HG03457 (cell line): ENCODE data around the gene MAP7.
"Not testable (repeated sequence)": the region's sequence is repeated elsewhere in the genome, so short reads cannot be mapped to it uniquely, and the experiment has no call there.

Source experiments
- ATAC-seq: cut with Tn5 transposase; IDR thresholded peaks from one replicate; pipeline ENCODE4 v1.9.1; 2021; ENCODE audit warnings: moderate number of reproducible peaks; ENCODE audit not compliant: unreplicated experiment

Gene MAP7

GRCh38 chr6:136550330-136551071 is at the start of gene MAP7:
Gene MAP7, minus strand, starts transcription at chr6:136550422. Its CDS starts 14 bp downstream, at chr6:136550408.
- ATAC-seq, result peak; percentile 44

DNA sequence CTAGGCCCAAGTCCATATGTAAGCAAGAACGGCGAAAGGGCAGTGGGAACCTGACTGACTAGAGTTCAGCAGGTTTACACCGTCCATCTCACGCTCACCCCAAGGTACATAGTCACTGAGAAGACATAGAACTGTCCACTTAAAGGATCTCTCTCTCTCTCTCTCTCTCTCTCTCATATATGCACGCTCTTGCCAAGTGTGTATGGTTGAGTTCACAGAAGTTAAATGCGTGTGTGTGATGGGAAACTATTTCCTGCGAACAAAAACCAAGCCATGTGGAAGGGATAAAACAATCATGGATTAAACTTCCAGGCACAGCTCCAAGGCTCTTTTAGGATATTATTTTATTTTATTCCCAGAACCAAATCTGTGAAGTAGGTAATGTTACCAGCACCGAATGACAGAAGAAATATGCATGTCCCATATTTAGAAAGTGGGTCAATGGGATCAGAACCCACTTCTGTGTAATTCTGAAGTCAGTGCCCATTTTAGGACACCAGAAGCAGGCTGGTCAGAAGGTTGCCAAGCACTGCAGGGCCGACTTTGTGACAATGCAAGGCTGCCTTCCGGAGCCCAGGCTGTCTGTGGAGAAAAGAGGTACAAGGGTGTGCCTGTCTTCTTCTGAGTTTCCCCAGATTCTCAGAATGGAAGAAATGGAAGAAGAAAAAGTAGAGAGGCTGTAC is 49.2 kb upstream of the MAP7 start:
- no peak for ATAC-seq

DNA sequence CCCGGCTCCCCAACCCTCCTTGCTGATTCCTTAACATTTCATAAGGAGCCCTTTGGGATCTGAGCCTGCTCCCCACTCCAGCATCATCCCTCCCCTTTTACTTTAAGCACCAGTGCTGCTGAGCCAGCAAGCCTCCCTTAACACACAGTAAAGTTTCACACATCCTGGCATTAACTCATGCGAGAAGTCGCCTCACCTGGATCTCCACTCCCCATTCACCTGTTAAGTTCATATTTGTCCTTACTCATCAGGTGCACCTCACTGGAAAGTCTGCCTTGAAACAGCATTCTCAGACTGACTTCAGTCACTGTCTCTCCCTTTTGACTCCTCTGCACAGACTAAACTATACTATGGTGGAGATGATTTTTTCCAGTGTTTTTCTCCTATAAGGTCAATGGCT is 47.8 kb upstream of the MAP7 start:
- ATAC-seq, result no peak

DNA sequence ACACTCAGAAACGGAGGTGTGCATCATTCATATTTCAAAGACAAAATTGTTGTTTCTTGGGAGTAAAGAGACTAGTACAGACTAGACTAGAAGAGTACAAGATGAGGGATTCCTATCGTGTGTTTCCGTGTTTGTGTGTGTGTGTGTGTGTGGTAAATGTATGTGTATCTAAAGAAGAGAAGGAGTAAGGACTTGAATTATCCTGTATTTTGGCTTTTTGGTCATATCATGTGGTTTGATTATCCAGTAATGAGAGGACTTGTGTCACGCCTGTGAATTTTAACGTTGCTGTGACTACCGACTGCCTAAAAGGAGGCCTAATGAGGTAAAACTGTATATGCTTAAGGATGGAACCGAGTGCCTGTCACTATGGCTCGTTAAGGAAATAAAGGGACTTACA is 44.4 kb upstream of the MAP7 start:
- ATAC-seq, result no peak

- ATAC-seq, result peak; percentile 95
Observed at GRCh38 chr6:136593748-136594490, 43.7 kb upstream of the MAP7 start.

DNA sequence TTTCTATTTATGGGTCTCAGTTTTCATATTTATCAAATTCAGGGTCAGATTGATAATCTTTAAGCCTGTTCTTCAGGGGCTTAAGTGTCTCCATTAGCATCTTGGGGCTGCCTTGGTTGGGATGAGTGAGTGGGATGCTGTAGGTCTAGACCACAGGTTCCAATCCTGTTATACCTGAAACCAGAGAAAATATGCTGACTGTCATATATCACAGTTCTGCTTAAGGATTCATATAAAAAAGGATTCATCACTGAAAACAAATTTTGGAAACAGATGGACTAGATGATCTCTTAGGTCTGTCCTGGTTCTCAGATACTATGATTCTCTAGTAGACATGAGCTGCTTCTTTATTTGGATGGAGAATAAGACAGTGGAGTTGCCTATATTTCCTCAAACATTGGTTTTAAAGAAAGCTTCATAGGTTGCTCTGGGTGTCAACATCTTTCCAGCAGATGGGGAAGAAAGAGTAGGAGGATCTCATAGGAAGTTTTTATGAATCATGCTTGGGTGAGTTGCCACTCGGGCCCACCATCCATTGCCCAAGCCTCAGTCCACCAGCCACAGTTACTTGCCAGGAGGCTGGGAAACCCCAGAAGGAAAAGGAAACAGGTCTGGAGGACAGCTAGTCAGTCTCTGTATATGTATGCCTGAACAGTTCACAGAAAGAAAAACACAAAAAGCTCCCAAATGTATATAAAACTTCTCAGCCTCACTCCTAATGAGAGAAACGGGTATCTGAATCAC is 42.9 kb upstream of the MAP7 start:
- no peak for ATAC-seq

GRCh38 chr6:136591617-136592016 is 41.4 kb upstream of the MAP7 start:
- ATAC-seq, result no peak

DNA sequence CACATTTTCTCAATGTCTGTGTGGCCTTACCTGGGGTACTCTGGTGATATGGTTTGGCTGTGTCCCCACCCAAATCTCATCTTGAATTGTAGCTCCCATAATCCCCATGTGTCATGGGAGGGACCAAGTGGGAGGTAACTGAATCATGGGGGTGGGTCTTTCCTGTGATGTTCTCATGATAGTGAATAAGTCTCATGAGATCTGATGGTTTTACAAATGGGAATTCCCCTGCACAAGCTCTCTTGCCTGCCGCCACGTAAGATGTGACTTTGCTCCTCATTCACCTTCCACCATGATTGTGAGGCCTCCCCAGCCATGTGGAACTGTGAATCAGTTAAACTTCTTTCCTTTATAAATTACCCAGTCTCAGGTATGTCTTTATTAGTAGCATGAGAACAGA is 40.6 kb upstream of the MAP7 start:
- ATAC-seq, result not testable (repeated sequence)

DNA sequence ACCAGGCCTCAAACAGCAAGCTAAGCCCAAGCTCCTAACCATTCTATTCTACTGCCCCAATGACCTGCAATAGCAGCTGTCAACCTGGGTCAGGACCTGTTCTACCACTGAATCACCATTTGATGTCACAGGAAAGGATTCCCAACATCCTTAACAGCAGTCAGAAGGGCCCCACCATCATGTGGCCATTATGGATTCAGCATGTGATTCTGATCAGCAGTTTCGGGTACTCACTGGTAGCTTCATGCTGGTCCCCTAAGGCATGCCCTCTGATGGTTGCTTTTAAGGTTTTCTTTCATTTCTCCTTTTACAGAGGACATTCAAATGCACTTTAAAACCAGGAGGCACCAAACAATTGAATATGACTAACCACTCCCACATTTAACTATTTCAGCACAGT is 37.3 kb upstream of the MAP7 start:
- no peak for ATAC-seq

DNA sequence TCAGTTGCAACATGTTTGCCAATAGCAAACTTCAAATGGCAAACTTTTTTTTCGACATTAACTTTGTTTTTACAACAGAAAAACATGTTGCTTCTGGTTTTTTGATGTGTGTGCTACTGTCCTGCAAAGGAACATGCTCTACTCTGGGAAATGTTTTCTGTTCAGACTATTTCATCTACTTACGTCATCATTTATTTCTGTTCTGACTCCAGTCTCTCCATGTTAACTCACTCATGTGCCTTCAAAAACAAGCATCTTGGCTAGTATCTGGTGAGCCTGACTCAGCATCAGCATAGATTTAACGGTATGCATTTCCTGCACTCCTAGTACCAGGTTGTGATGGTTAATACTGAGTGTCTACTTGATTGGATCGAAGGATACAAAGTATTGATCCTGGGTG is 36.1 kb upstream of the MAP7 start:
- ATAC-seq, result no peak

DNA sequence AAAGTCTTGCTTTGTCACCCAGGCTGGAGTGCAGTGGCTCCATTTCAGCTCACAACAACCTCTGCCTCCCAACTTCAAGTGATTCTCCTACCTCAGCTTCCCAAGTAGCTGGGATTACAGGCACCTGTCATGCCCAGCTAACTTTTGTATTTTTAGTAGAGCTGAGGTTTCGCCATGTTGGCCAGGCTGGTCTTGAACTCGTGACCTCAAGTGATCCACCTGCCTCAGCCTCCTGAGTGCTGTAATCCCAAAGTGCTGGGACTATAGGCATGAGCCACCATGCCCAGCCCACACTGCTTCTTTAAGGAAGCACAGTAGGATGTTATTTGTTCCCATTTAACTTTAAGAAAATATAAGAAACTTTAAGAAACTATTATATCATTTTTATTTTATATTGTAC is 35.3 kb upstream of the MAP7 start:
- ATAC-seq, result not testable (repeated sequence)

- not testable (repeated sequence) for ATAC-seq
Observed at GRCh38 chr6:136584290-136584689, 34.1 kb upstream of the MAP7 start.

- no peak for ATAC-seq
Observed at GRCh38 chr6:136582711-136583471, 32.7 kb upstream of the MAP7 start.

- no peak for ATAC-seq
Observed at GRCh38 chr6:136579800-136580199, 29.6 kb upstream of the MAP7 start.

DNA sequence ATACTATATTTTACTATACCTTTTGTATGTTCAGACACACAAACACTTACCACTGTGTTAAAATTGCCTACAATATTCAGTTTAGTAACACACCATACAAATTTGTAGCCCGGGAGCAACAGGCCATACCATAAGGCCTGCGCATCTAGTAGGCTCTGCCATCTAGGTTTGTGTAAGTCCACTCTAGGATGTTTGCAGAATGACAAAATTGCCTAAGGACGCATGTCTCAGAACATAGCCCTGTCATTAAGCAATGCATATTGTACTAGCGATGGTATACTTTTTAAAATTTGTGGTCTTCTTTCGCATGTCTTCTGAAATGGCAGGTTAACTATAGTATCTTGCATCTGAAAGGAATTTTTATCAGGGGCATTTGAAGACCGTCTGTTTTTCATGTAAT is 26.6 kb upstream of the MAP7 start:
- no peak for ATAC-seq

DNA sequence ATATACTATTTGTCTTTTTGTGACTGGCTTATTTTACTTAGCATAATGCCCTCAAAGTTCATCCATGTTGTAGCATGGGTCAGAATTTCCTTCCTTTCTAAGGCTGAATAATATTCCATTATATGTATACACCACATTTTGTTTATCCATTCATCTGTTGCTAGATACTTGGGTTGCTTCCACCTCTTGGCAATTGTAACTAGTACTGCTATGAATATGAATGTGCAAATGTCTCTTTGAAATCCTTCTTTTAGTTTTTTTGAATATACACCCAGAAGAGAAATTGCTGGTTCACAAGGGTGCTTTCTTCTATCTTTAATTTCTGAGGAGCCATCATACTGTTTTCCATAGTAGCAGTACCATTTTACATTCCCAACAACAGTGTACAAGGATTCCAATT is 21.3 kb upstream of the MAP7 start:
- ATAC-seq, result no peak

GRCh38 chr6:136571065-136571464 is 20.8 kb upstream of the MAP7 start:
- ATAC-seq, result no peak

- ATAC-seq, result no peak
Observed at GRCh38 chr6:136568129-136568528, 17.9 kb upstream of the MAP7 start.

- ATAC-seq, result no peak
Observed at GRCh38 chr6:136567688-136568087, 17.5 kb upstream of the MAP7 start.

DNA sequence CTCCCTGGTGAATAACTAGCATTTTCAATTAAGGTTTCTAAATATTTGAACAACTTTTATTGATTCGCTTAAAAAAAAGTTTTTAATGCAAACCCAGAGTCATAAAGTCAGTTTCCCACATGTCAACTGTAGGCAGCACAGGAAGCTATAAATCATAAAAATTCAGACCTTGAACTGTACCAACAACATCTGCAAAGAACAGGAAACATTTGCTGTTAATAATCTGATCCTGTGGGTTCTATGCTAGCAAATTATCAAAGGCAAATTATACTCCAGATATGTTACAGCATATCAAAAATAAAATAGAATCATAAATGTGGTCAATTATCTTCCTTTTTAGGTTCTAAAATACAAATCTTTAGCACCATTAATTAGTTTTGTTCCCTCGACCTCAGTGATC is 16.6 kb upstream of the MAP7 start:
- no peak for ATAC-seq
